ENCODE results near the gene MAD1L1. TPM values are rescaled to one million over a fixed set of nuclear protein-coding genes. Genes with fewer than 3 reads are reported as not detected.

Gene MAD1L1
- total RNA-seq, 1 donor from 2014 or later = 59.6 TPM

- H3K4me3 ChIP-seq = no peak overlapping the region
- H3K9me3 ChIP-seq = no peaks in the 10 kb centered on the region
- H3K36me3 ChIP-seq = no peaks in the 10 kb centered on the region
- H3K4me1 ChIP-seq = no peaks in the 10 kb centered on the region
- H3K27ac ChIP-seq = no peak overlapping the region
- no peak for TF ChIP-seq CTCF (IDR thresholded peaks at IDR 0.05)
- intact Hi-C loops (cut with DNase I) = no loop called here
- H3K27me3 ChIP-seq = no peaks in the 10 kb centered on the region
- DNase-seq (ENCODE audit: low spot score in 2 of 2) = peak in 1 of 2 donors; percentile 59
These were observed 188.3 kb downstream of the MAD1L1 start for GRCh38 chr7:2044311-2044882.

- intact Hi-C loops (cut with DNase I) = no loop called here
- Histone ChIP-seq H3K27ac (no peak overlapping the region), H3K4me1 (no peaks in the 10 kb centered on the region), H3K36me3 (no peaks in the 10 kb centered on the region), H3K4me3 (no peak overlapping the region), H3K27me3 (no peaks in the 10 kb centered on the region), H3K9me3 (no peaks in the 10 kb centered on the region)
- peak in 1 of 2 donors; percentile 38 for DNase-seq (ENCODE audit: low spot score in 2 of 2)
- no peak for TF ChIP-seq CTCF (IDR thresholded peaks at IDR 0.05)
These were observed 189.3 kb downstream of the MAD1L1 start for GRCh38 chr7:2043316-2044039.

GRCh38 chr7:2042650-2043049 is 190.1 kb downstream of the MAD1L1 start:
- intact Hi-C loops (cut with DNase I) = no loop called here
- peak in 1 of 2 donors; percentile 50 for DNase-seq (ENCODE audit: low spot score in 2 of 2)
- H3K4me1 ChIP-seq = no peaks in the 10 kb centered on the region
- H3K27ac ChIP-seq = no peak overlapping the region
- H3K27me3 ChIP-seq = no peaks in the 10 kb centered on the region
- no peaks in the 10 kb centered on the region for H3K9me3 ChIP-seq
- no peak for TF ChIP-seq CTCF (IDR thresholded peaks at IDR 0.05)
- H3K4me3 ChIP-seq = no peak overlapping the region
- no peaks in the 10 kb centered on the region for H3K36me3 ChIP-seq

- no peak overlapping the region for H3K4me3 ChIP-seq
- no peak overlapping the region for H3K27ac ChIP-seq
- intact Hi-C loops (cut with DNase I) = no loop called here
- no peaks in the 10 kb centered on the region for H3K27me3 ChIP-seq
- no peak for TF ChIP-seq CTCF (IDR thresholded peaks at IDR 0.05)
- H3K4me1 ChIP-seq = no peaks in the 10 kb centered on the region
- H3K9me3 ChIP-seq = no peaks in the 10 kb centered on the region
- DNase-seq (ENCODE audit: low spot score in 2 of 2) = peak in 1 of 2 donors; percentile 24
- H3K36me3 ChIP-seq = no peaks in the 10 kb centered on the region
These were observed 191.0 kb downstream of the MAD1L1 start for GRCh38 chr7:2041496-2042367.

- intact Hi-C loops (cut with DNase I) = no loop called here
These were observed 191.9 kb downstream of the MAD1L1 start for GRCh38 chr7:2040893-2041270.

More at GRCh38 chr7:2040893-2041270, 191.9 kb downstream of the MAD1L1 start:
- H3K36me3 ChIP-seq = no peaks in the 10 kb centered on the region
- no peaks in the 10 kb centered on the region for H3K27me3 ChIP-seq
- no peaks in the 10 kb centered on the region for H3K4me1 ChIP-seq
- H3K4me3 ChIP-seq = no peak overlapping the region
- no peak for DNase-seq (ENCODE audit: low spot score in 2 of 2)
- no peak overlapping the region for H3K27ac ChIP-seq
- TF ChIP-seq CTCF (IDR thresholded peaks at IDR 0.05) = no peak
- no peaks in the 10 kb centered on the region for H3K9me3 ChIP-seq

Measured in ascending aorta (tissue), 2 donors.